Raji (cell line): Measurements from ENCODE around the gene COBL.

Source experiments
- POLR2A ChIP-seq: IDR thresholded peaks from 2 replicates; pipeline ENCODE4 v1.6.1; 2011; ENCODE audit warnings: low read depth, low read length, control low read depth; ENCODE audit not compliant: insufficient read depth

COBL gene

GRCh38 chr7:51209426-51209825, 107.2 kb downstream of the COBL start:
- TF ChIP-seq POLR2A = no peak

GRCh38 chr7:51198654-51199053, 118.0 kb downstream of the COBL start:
- TF ChIP-seq POLR2A = no peak

- no peak for TF ChIP-seq POLR2A
Observed at GRCh38 chr7:51190969-51191368, 125.6 kb downstream of the COBL start.

- no peak for TF ChIP-seq POLR2A
Observed at GRCh38 chr7:51189777-51190176, 126.8 kb downstream of the COBL start.

- no peak for TF ChIP-seq POLR2A
Observed at GRCh38 chr7:51188987-51189386, 127.6 kb downstream of the COBL start.

GRCh38 chr7:51187941-51188340, 128.7 kb downstream of the COBL start:
- no peak for TF ChIP-seq POLR2A

GRCh38 chr7:51186531-51186930, 130.1 kb downstream of the COBL start:
- TF ChIP-seq POLR2A = no peak

- TF ChIP-seq POLR2A = no peak
Observed at GRCh38 chr7:51182636-51183166, 133.9 kb downstream of the COBL start.

- no peak for TF ChIP-seq POLR2A
Observed at GRCh38 chr7:51180092-51180491, 136.5 kb downstream of the COBL start.

GRCh38 chr7:51175992-51176388, 140.6 kb downstream of the COBL start:
- TF ChIP-seq POLR2A = no peak

GRCh38 chr7:51175316-51175991, 141.2 kb downstream of the COBL start:
- TF ChIP-seq POLR2A = no peak

- TF ChIP-seq POLR2A = no peak
Observed at GRCh38 chr7:51165337-51165736, 151.3 kb downstream of the COBL start.

GRCh38 chr7:51162724-51163329, 153.8 kb downstream of the COBL start:
- no peak for TF ChIP-seq POLR2A

GRCh38 chr7:51161937-51162336, 154.7 kb downstream of the COBL start:
- no peak for TF ChIP-seq POLR2A

GRCh38 chr7:51160990-51161615, 155.5 kb downstream of the COBL start:
- no peak for TF ChIP-seq POLR2A

GRCh38 chr7:51160411-51160810, 156.2 kb downstream of the COBL start:
- no peak for TF ChIP-seq POLR2A
